HEK293 (cell line): ENCODE results near the gene ATP2A3.
A peak's percentile ranks its signal among the peaks of the same experiment; 100 is the strongest.

Experiments used
- CTCF ChIA-PET: fragments of 350-600 bp; formaldehyde crosslinking; extraction: SDS; loops from one replicate; lab custom pipeline; 2021; ENCODE audit warnings: antibody characterized with exemption; lab: Yijun Ruan, JAX
- POLR2A ChIA-PET: fragments of 300-600 bp; formaldehyde crosslinking; extraction: SDS; loops from one replicate; lab custom pipeline; 2020; ENCODE audit warnings: antibody characterized with exemption, inconsistent platforms; lab: Yijun Ruan, JAX
- H3K27ac ChIP-seq: fragments of 200-500 bp; sonication (Bioruptor generic); 2 replicates; pipeline ENCODE4 v1.5.1; 2014; ENCODE audit warnings: low read depth, low read length, control low read depth, inconsistent platforms; ENCODE audit errors: extremely low read depth
- H3K36me3 ChIP-seq, 2 experiments: fragments of 200-500 bp in 1 of 2; sonication (Bioruptor generic) in 1 of 2; 1 replicate in 1 of 2; 2 replicates in 1 of 2; pipeline ENCODE4 v1.5.1; 2014 to 2017; ENCODE audit warnings: inconsistent platforms in 2 of 2, low read length in 2 of 2; ENCODE audit not compliant: control insufficient read depth in 2 of 2, insufficient read depth in 1 of 2
- H3K4me1 ChIP-seq: fragments of 200-500 bp; sonication (Bioruptor generic); 2 replicates; pipeline ENCODE4 v1.5.1; 2014; ENCODE audit warnings: mild to moderate bottlenecking, low read length, inconsistent platforms; ENCODE audit not compliant: control insufficient read depth, insufficient read depth
- H3K4me3 ChIP-seq: 2 replicates; pipeline ENCODE4 v1.5.1; 2011; ENCODE audit warnings: low read depth, mild to moderate bottlenecking, control low read depth, low read length, moderate library complexity
- H3K9me3 ChIP-seq: fragments of 200-500 bp; sonication (Bioruptor generic); 2 replicates; pipeline ENCODE4 v1.5.1; 2014; ENCODE audit warnings: low read depth, low read length, inconsistent platforms; ENCODE audit not compliant: control insufficient read depth, insufficient read depth
- BCL11A ChIP-seq: fragments of 450-650 bp; formaldehyde crosslinking; IDR thresholded peaks from 2 replicates; pipeline ENCODE4 v1.5.1; 2016; ENCODE audit warnings: low read depth, missing biosample characterization, missing genetic modification characterization
- GLI4 ChIP-seq: fragments of 450-650 bp; formaldehyde crosslinking; IDR thresholded peaks from 2 replicates; pipeline ENCODE4 v1.5.1; 2016; ENCODE audit warnings: missing biosample characterization, missing genetic modification characterization
- GLIS2 ChIP-seq: fragments of 450-650 bp; formaldehyde crosslinking; IDR thresholded peaks from 2 replicates; pipeline ENCODE4 v1.5.1; 2016; ENCODE audit warnings: missing biosample characterization, missing genetic modification characterization
- HOXD13 ChIP-seq: sonication (generic); formaldehyde crosslinking; IDR thresholded peaks from 2 replicates; pipeline ENCODE4 v1.8.0; 2022; ENCODE audit warnings: missing genetic modification reagents, borderline replicate concordance
- IKZF3 ChIP-seq: fragments of 450-650 bp; IDR thresholded peaks from 2 replicates; pipeline ENCODE4 v1.5.0; 2018; ENCODE audit warnings: missing biosample characterization, mild to moderate bottlenecking, missing genetic modification characterization, moderate library complexity
- OVOL3 ChIP-seq: fragments of 450-650 bp; formaldehyde crosslinking; IDR thresholded peaks from 2 replicates; pipeline ENCODE4 v1.5.1; 2016; ENCODE audit warnings: missing biosample characterization, missing genetic modification characterization
- PRDM1 ChIP-seq: fragments of 450-650 bp; formaldehyde crosslinking; IDR thresholded peaks from 2 replicates; pipeline ENCODE4; 2016; ENCODE audit warnings: missing biosample characterization, missing genetic modification characterization
- ZBTB17 ChIP-seq: fragments of 450-650 bp; formaldehyde crosslinking; IDR thresholded peaks from 2 replicates; pipeline ENCODE4 v1.5.1; 2016; ENCODE audit warnings: missing biosample characterization, missing genetic modification characterization
- ZBTB21 ChIP-seq: fragments of 450-650 bp; formaldehyde crosslinking; IDR thresholded peaks from 2 replicates; pipeline ENCODE4 v1.5.1; 2017; ENCODE audit warnings: missing biosample characterization, missing genetic modification characterization
- ZBTB7A ChIP-seq: fragments of 450-650 bp; formaldehyde crosslinking; IDR thresholded peaks from 2 replicates; pipeline ENCODE4 v1.5.1; 2016; ENCODE audit warnings: low read depth, missing biosample characterization, missing genetic modification characterization
- ZIC2 ChIP-seq: fragments of 450-650 bp; formaldehyde crosslinking; IDR thresholded peaks from 2 replicates; pipeline ENCODE4 v1.5.1; 2016; ENCODE audit warnings: missing biosample characterization, missing genetic modification characterization
- ZNF133 ChIP-seq: fragments of 450-650 bp; formaldehyde crosslinking; IDR thresholded peaks from 2 replicates; pipeline ENCODE4 v1.5.1; 2016; ENCODE audit warnings: missing biosample characterization, missing genetic modification characterization
- ZNF140 ChIP-seq: fragments of 450-650 bp; formaldehyde crosslinking; IDR thresholded peaks from 2 replicates; pipeline ENCODE4 v1.5.1; 2016; ENCODE audit warnings: missing biosample characterization, missing genetic modification characterization
- ZNF16 ChIP-seq: fragments of 450-650 bp; formaldehyde crosslinking; IDR thresholded peaks from 2 replicates; pipeline ENCODE4 v1.5.1; 2016; ENCODE audit warnings: low read depth, missing biosample characterization, missing genetic modification characterization
- ZNF175 ChIP-seq: fragments of 450-650 bp; formaldehyde crosslinking; IDR thresholded peaks from 2 replicates; pipeline ENCODE4 v1.5.1; 2016; ENCODE audit warnings: missing biosample characterization, missing genetic modification characterization
- ZNF366 ChIP-seq: fragments of 450-650 bp; formaldehyde crosslinking; conservative IDR thresholded peaks from 2 replicates; pipeline ENCODE4 v1.5.1; 2016; ENCODE audit warnings: missing biosample characterization, missing genetic modification characterization
- ZNF473 ChIP-seq: fragments of 450-650 bp; formaldehyde crosslinking; IDR thresholded peaks from 2 replicates; pipeline ENCODE4 v1.5.1; 2017; ENCODE audit warnings: missing biosample characterization, missing genetic modification characterization
- ZNF510 ChIP-seq: fragments of 450-650 bp; formaldehyde crosslinking; IDR thresholded peaks from 2 replicates; pipeline ENCODE4 v1.5.1; 2018; ENCODE audit warnings: mild to moderate bottlenecking, missing genetic modification characterization, missing biosample characterization; ENCODE audit not compliant: insufficient replicate concordance
- ZNF514 ChIP-seq: fragments of 450-650 bp; formaldehyde crosslinking; IDR thresholded peaks from 2 replicates; pipeline ENCODE4 v1.5.1; 2016; ENCODE audit warnings: missing biosample characterization, missing genetic modification characterization
- ZNF529 ChIP-seq: fragments of 450-650 bp; formaldehyde crosslinking; IDR thresholded peaks from 2 replicates; pipeline ENCODE4 v1.5.1; 2017; ENCODE audit warnings: missing genetic modification characterization, missing biosample characterization; ENCODE audit not compliant: insufficient replicate concordance
- ZNF555 ChIP-seq: fragments of 450-650 bp; formaldehyde crosslinking; conservative IDR thresholded peaks from 2 replicates; pipeline ENCODE4 v1.5.1; 2017; ENCODE audit warnings: missing biosample characterization, mild to moderate bottlenecking, missing genetic modification characterization, inconsistent platforms
- ZNF560 ChIP-seq: fragments of 450-650 bp; formaldehyde crosslinking; IDR thresholded peaks from 2 replicates; pipeline ENCODE4 v1.5.1; 2017; ENCODE audit warnings: missing biosample characterization, missing genetic modification characterization, borderline replicate concordance
- ZNF664 ChIP-seq: fragments of 450-650 bp; formaldehyde crosslinking; IDR thresholded peaks from 2 replicates; pipeline ENCODE4 v1.5.1; 2016; ENCODE audit warnings: missing biosample characterization, missing genetic modification characterization
- ZNF76 ChIP-seq: fragments of 450-650 bp; formaldehyde crosslinking; IDR thresholded peaks from 2 replicates; pipeline ENCODE4; 2016; ENCODE audit warnings: low read depth, missing biosample characterization, missing genetic modification characterization, borderline replicate concordance
- ZNF785 ChIP-seq: fragments of 450-650 bp; formaldehyde crosslinking; IDR thresholded peaks from 2 replicates; pipeline ENCODE4 v1.5.1; 2016; ENCODE audit warnings: missing biosample characterization, missing genetic modification characterization
- ZNF791 ChIP-seq: fragments of 450-650 bp; formaldehyde crosslinking; IDR thresholded peaks from 2 replicates; pipeline ENCODE4 v1.5.1; 2016; ENCODE audit warnings: missing biosample characterization, missing genetic modification characterization
- ZSCAN30 ChIP-seq: fragments of 450-650 bp; IDR thresholded peaks from 2 replicates; pipeline ENCODE4 v1.5.1; 2018; ENCODE audit warnings: missing biosample characterization, mild to moderate bottlenecking, missing genetic modification characterization, moderate library complexity
- TF ChIP-seq, protein P1 (sequence below): fragments of 450-650 bp; formaldehyde crosslinking; IDR thresholded peaks from 2 replicates; pipeline ENCODE4 v1.5.1; 2016; ENCODE audit warnings: missing biosample characterization, missing genetic modification characterization
- TF ChIP-seq, protein P2 (sequence below): fragments of 450-650 bp; formaldehyde crosslinking; IDR thresholded peaks from 2 replicates; pipeline ENCODE4 v1.5.1; 2016; ENCODE audit warnings: missing biosample characterization, missing genetic modification characterization
- TF ChIP-seq, protein P3 (sequence below): fragments of 450-650 bp; formaldehyde crosslinking; IDR thresholded peaks from 2 replicates; pipeline ENCODE4 v1.5.1; 2017; ENCODE audit warnings: missing biosample characterization, missing genetic modification characterization
- TF ChIP-seq, protein P4 (sequence below): fragments of 450-650 bp; formaldehyde crosslinking; IDR thresholded peaks from 2 replicates; pipeline ENCODE4 v1.5.1; 2017; ENCODE audit warnings: missing biosample characterization, missing genetic modification characterization

ATP2A3 gene

DNA sequence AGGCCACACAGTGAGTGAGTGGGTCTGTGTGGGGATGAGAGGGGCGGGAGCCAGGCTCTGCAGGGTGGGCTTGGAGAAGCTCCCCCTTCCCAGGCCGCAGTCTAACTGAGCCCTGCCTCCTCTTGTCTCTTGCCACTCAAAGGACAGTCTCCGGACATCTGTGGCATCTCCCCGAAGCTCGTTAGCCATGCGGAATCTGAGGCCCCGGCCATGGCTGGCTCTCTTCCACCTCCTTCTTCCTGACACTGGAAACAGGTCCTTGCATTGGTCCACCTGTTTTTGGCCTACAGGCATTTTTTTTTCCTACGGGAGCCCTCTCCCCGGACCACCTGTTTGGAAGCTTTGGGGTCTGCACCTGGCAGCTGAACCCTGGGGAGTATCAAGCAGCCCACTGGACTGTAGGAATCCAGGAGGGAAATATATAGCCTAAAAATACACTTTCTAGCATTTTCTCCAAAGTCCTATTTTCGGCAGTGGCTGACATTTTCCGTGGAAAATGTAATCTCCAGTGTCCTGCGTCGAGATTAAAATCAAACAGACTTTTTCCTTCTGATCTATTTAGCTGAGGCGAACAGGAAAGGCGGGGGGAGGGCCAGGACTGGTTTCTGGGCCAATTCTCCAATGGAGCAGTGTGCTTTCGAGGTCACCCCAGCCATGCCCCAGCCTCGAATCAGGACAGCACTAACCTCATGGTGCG lies 9.1 kb downstream of the ATP2A3 start:
- peaks cover 8% of the 10 kb centered on the region for H3K4me1 ChIP-seq
- no peak overlapping the region for H3K27ac ChIP-seq
- CTCF ChIA-PET: no interaction called here
- POLR2A ChIA-PET: interaction anchor here (0.7 kb wide), 1 partner anchor 1334 kb away, joined by 4 read pairs; no protein-coding TSS in a partner anchor
- H3K36me3 ChIP-seq: no peaks in the 10 kb centered on the region
- TF ChIP-seq, protein P1, sequence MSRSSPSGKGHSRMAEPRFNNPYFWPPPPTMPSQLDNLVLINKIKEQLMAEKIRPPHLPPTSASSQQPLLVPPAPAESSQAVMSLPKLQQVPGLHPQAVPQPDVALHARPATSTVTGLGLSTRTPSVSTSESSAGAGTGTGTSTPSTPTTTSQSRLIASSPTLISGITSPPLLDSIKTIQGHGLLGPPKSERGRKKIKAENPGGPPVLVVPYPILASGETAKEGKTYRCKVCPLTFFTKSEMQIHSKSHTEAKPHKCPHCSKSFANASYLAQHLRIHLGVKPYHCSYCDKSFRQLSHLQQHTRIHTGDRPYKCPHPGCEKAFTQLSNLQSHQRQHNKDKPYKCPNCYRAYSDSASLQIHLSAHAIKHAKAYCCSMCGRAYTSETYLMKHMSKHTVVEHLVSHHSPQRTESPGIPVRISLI (tag by site-specific recombination): no peak
- no peak for TF ChIP-seq ZNF791 (tag by site-specific recombination)
- TF ChIP-seq ZNF140 (tag by site-specific recombination): no peak
- no peak for TF ChIP-seq PRDM1 (tag by site-specific recombination)
- no peak for TF ChIP-seq ZBTB7A (tag by site-specific recombination)
- no peak for TF ChIP-seq ZNF560
- no peak overlapping the region for H3K4me3 ChIP-seq
- no peaks in the 10 kb centered on the region for H3K9me3 ChIP-seq

DNA sequence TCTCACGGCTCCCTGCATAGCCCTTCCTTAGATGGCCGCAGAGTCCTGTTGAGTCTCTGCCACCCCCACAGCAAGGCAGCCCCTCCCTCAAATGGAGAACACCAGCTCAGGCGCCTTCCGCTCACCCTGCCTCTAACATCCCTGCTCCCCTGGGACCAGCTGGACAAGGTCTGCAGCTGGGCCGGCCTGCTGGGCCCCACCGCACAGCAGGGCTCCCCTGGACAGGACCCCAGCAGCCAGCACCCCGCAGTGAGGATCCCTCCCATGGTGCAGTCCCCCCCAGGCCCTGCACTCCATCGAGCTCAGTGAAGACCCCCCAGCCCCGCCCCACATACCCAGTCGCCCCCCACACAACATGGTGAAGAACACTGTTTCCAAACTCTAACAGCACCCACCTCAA lies 10.2 kb downstream of the ATP2A3 start:
- ChIA-PET CTCF (interaction anchor here (0.6 to 1.9 kb wide), 2 partner anchors 40 to 906 kb away, joined by 3 to 6 read pairs; no protein-coding TSS in a partner anchor), POLR2A (interaction anchor here (0.7 kb wide), 2 partner anchors 12 to 1335 kb away, joined by 4 read pairs; no protein-coding TSS in a partner anchor)

More for the DNA sequence above, 10.2 kb downstream of the ATP2A3 start:
- TF ChIP-seq IKZF3 (tag by site-specific recombination): no peak
- TF ChIP-seq, protein P2, sequence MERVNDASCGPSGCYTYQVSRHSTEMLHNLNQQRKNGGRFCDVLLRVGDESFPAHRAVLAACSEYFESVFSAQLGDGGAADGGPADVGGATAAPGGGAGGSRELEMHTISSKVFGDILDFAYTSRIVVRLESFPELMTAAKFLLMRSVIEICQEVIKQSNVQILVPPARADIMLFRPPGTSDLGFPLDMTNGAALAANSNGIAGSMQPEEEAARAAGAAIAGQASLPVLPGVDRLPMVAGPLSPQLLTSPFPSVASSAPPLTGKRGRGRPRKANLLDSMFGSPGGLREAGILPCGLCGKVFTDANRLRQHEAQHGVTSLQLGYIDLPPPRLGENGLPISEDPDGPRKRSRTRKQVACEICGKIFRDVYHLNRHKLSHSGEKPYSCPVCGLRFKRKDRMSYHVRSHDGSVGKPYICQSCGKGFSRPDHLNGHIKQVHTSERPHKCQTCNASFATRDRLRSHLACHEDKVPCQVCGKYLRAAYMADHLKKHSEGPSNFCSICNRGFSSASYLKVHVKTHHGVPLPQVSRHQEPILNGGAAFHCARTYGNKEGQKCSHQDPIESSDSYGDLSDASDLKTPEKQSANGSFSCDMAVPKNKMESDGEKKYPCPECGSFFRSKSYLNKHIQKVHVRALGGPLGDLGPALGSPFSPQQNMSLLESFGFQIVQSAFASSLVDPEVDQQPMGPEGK: no peak
- TF ChIP-seq, protein P3, sequence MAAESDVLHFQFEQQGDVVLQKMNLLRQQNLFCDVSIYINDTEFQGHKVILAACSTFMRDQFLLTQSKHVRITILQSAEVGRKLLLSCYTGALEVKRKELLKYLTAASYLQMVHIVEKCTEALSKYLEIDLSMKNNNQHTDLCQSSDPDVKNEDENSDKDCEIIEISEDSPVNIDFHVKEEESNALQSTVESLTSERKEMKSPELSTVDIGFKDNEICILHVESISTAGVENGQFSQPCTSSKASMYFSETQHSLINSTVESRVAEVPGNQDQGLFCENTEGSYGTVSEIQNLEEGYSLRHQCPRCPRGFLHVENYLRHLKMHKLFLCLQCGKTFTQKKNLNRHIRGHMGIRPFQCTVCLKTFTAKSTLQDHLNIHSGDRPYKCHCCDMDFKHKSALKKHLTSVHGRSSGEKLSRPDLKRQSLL (tag by site-specific recombination): peak; percentile 31; the same call in 1 of the 2 replicates
- no peak for TF ChIP-seq ZNF664 (tag by site-specific recombination)
- TF ChIP-seq ZBTB7A (tag by site-specific recombination): no peak
- peak; percentile 63 for TF ChIP-seq ZIC2 (tag by site-specific recombination)
- TF ChIP-seq ZNF510 (tag by site-specific recombination): no peak
- no peak for TF ChIP-seq ZSCAN30 (tag by site-specific recombination)
- no peak for TF ChIP-seq HOXD13 (CRISPR knock-in tag)
- no peak for TF ChIP-seq ZNF514 (tag by site-specific recombination)
- no peak for TF ChIP-seq ZBTB17 (tag by site-specific recombination)
- TF ChIP-seq ZNF133 (tag by site-specific recombination): no peak
- no peak for TF ChIP-seq ZNF16 (tag by site-specific recombination)
- peak; percentile 33; the same call in 1 of the 2 replicates for TF ChIP-seq GLIS2 (tag by site-specific recombination)
- TF ChIP-seq BCL11A (tag by site-specific recombination): no peak
- no peak for TF ChIP-seq ZBTB21
- no peak for TF ChIP-seq ZNF175 (tag by site-specific recombination)
- TF ChIP-seq ZNF366: no peak
- TF ChIP-seq, protein P4, sequence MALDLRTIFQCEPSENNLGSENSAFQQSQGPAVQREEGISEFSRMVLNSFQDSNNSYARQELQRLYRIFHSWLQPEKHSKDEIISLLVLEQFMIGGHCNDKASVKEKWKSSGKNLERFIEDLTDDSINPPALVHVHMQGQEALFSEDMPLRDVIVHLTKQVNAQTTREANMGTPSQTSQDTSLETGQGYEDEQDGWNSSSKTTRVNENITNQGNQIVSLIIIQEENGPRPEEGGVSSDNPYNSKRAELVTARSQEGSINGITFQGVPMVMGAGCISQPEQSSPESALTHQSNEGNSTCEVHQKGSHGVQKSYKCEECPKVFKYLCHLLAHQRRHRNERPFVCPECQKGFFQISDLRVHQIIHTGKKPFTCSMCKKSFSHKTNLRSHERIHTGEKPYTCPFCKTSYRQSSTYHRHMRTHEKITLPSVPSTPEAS (tag by site-specific recombination): no peak
- TF ChIP-seq ZNF473 (tag by site-specific recombination): no peak
- no peak for TF ChIP-seq ZNF555 (tag by site-specific recombination)
- TF ChIP-seq OVOL3 (tag by site-specific recombination): no peak
- TF ChIP-seq ZNF529 (tag by site-specific recombination): no peak
- no peak for TF ChIP-seq ZNF76
- TF ChIP-seq GLI4: no peak
- TF ChIP-seq ZNF785 (tag by site-specific recombination): no peak
- no peak overlapping the region for H3K27ac ChIP-seq
- no peaks in the 10 kb centered on the region for H3K36me3 ChIP-seq
- H3K4me1 ChIP-seq: peaks cover under 1% of the 10 kb centered on the region
- no peaks in the 10 kb centered on the region for H3K9me3 ChIP-seq
- no peak overlapping the region for H3K4me3 ChIP-seq
